GM23338 (cell line): ENCODE data around the gene CMIP. TPM values are rescaled to one million over a fixed set of nuclear protein-coding genes. Genes with fewer than 3 reads are reported as not detected.
A peak's percentile ranks its signal among the peaks of the same experiment; 100 is the strongest.

Experiments
- ATAC-seq: fragments of 200-7000 bp; cut with Tn5 transposase; 3 replicates; pipeline ENCODE4 v1.9.1; 2020
- DNase-seq: peaks from one replicate; pipeline ENCODE4 v3.0.0-alpha.2; 2015; ENCODE audit warnings: low spot score
- H2AFZ ChIP-seq: fragments of 200-600 bp; sonication (generic); 2 replicates; pipeline ENCODE4 v1.8.0; 2016; ENCODE audit warnings: antibody characterized with exemption, mild to moderate bottlenecking, moderate library complexity
- H3F3A ChIP-seq: fragments of 200-600 bp; sonication (generic); replicated peaks from 2 replicates; pipeline ENCODE4 v1.8.0; 2017; ENCODE audit warnings: antibody characterized with exemption, mixed run types, low read depth
- H3K27ac ChIP-seq: fragments of 200-600 bp; sonication (generic); 2 replicates; pipeline ENCODE4 v1.6.1; 2016; ENCODE audit warnings: low read depth
- H3K27me3 ChIP-seq: fragments of 200-600 bp; sonication (generic); 2 replicates; pipeline ENCODE4 v1.8.0; 2016; ENCODE audit warnings: mild to moderate bottlenecking, mixed run types, moderate library complexity; ENCODE audit not compliant: insufficient read depth
- H3K36me3 ChIP-seq: fragments of 200-600 bp; sonication (generic); 2 replicates; pipeline ENCODE4 v1.8.0; 2016; ENCODE audit warnings: mild to moderate bottlenecking; ENCODE audit not compliant: insufficient read depth
- H3K4me1 ChIP-seq: fragments of 200-600 bp; sonication (generic); 2 replicates; pipeline ENCODE4 v1.8.0; 2016; ENCODE audit warnings: mild to moderate bottlenecking, moderate library complexity; ENCODE audit not compliant: insufficient read depth
- H3K4me2 ChIP-seq: fragments of 200-600 bp; sonication (generic); 2 replicates; pipeline ENCODE4 v1.7.1; 2017; ENCODE audit warnings: mixed run types
- H3K4me3 ChIP-seq: fragments of 200-600 bp; sonication (generic); 2 replicates; pipeline ENCODE4 v1.6.1; 2016; ENCODE audit warnings: mixed run types
- H3K79me2 ChIP-seq: fragments of 200-600 bp; sonication (generic); replicated peaks from 2 replicates; pipeline ENCODE4 v1.8.0; 2017; ENCODE audit warnings: mild to moderate bottlenecking; ENCODE audit not compliant: insufficient read depth
- H3K9me2 ChIP-seq: fragments of 200-600 bp; sonication (generic); 2 replicates; pipeline ENCODE4 v1.8.0; 2017; ENCODE audit not compliant: insufficient read depth
- H4K20me1 ChIP-seq: fragments of 200-600 bp; sonication (generic); replicated peaks from 2 replicates; pipeline ENCODE4 v1.8.0; 2017; ENCODE audit warnings: mild to moderate bottlenecking; ENCODE audit not compliant: insufficient read depth
- H3K27ac Mint-ChIP-seq: 2 replicates; pipeline ENCODE4 v1.8.0; 2020; ENCODE audit warnings: inconsistent platforms, mild to moderate bottlenecking, moderate library complexity, mixed read lengths
- H3K27me3 Mint-ChIP-seq: 3 replicates; pipeline ENCODE4 v1.8.0; 2022; ENCODE audit warnings: low read depth, mild to moderate bottlenecking, moderate library complexity, mixed read lengths, inconsistent platforms; ENCODE audit not compliant: insufficient read depth, poor library complexity
- H3K36me3 Mint-ChIP-seq: 3 replicates; pipeline ENCODE4 v1.8.0; 2021; ENCODE audit warnings: low read depth, mild to moderate bottlenecking, inconsistent platforms, moderate library complexity, mixed read lengths
- H3K4me1 Mint-ChIP-seq: 3 replicates; pipeline ENCODE4 v1.8.0; 2020; ENCODE audit warnings: mild to moderate bottlenecking, inconsistent platforms, mixed read lengths
- H3K4me3 Mint-ChIP-seq: 3 replicates; pipeline ENCODE4 v1.8.0; 2021; ENCODE audit warnings: moderate library complexity, mild to moderate bottlenecking, inconsistent platforms, mixed read lengths
- H3K9me3 Mint-ChIP-seq: 3 replicates; pipeline ENCODE4 v1.8.0; 2020; ENCODE audit warnings: moderate library complexity, mild to moderate bottlenecking, inconsistent platforms, mixed read lengths
- CREB1 ChIP-seq: fragments of 250-450 bp; sonication (Bioruptor Pico); IDR thresholded peaks from 2 replicates; pipeline ENCODE4 v1.5.0; 2020; ENCODE audit warnings: low read depth, mild to moderate bottlenecking, moderate library complexity
- EZH2 ChIP-seq: fragments of 200-600 bp; sonication (generic); IDR thresholded peaks from one replicate; pipeline ENCODE4 v1.8.0; 2017; ENCODE audit warnings: antibody characterized with exemption, mild to moderate bottlenecking, low read depth; ENCODE audit not compliant: unreplicated experiment
- EZH2phosphoT487 ChIP-seq: fragments of 200-600 bp; sonication (generic); IDR thresholded peaks from one replicate; pipeline ENCODE4 v1.8.1; 2018; ENCODE audit warnings: antibody characterized with exemption; ENCODE audit not compliant: unreplicated experiment
- JUNB ChIP-seq: IDR thresholded peaks from one replicate; pipeline ENCODE4 v1.6.1; 2016; ENCODE audit warnings: antibody characterized with exemption; ENCODE audit not compliant: unreplicated experiment
- NANOG ChIP-seq: IDR thresholded peaks from 2 replicates; pipeline ENCODE4 v1.6.1; 2016; ENCODE audit warnings: antibody characterized with exemption, borderline replicate concordance
- POLR2AphosphoS5 ChIP-seq: IDR thresholded peaks from 2 replicates; pipeline ENCODE4 v1.6.1; 2016; ENCODE audit warnings: antibody characterized with exemption, low read depth
- ZNF331 ChIP-seq: fragments of 250-450 bp; sonication (Bioruptor Pico); IDR thresholded peaks from 2 replicates; pipeline ENCODE4 v1.5.0; 2020; ENCODE audit warnings: low read depth, mild to moderate bottlenecking, moderate library complexity
- long read RNA-seq: library from polyadenylated mRNA; unstranded; transcript quantifications from one replicate; pipeline ENCODE4 v2.0.0, GENCODE V29; 2020; ENCODE audit not compliant: unreplicated experiment
- polyA plus RNA-seq: library from polyadenylated mRNA; unstranded; fragments of >200 nt; fragmentation: Nextera tagmentation; extraction: Ambion mirVana; gene quantifications from 2 replicates; pipeline ENCODE4 v1.2.1, GENCODE V29; 2016
- total RNA-seq: library from RNA; depleted of rRNA; stranded (reverse); fragments of >200 nt; shearing (Covaris generic); gene quantifications from 2 replicates; pipeline ENCODE4 v1.2.3, GENCODE V29; 2014; rRNA removed
- TF ChIP-seq, protein P1 (sequence below): fragments of 250-450 bp; sonication (Bioruptor Pico); IDR thresholded peaks from 2 replicates; pipeline ENCODE4 v1.5.0; 2020; ENCODE audit warnings: mild to moderate bottlenecking, moderate library complexity
- TF ChIP-seq, protein P2 (sequence below), 2 experiments: fragments of 200-600 bp in 1 of 2; sonication (generic) in 1 of 2; conservative IDR thresholded peaks; 2 replicates each; pipeline versions ENCODE4 v1.5.1 to v1.6.1; 2016 to 2017; ENCODE audit warnings: antibody characterized with exemption in 2 of 2, low read depth in 2 of 2, mild to moderate bottlenecking in 2 of 2, moderate library complexity in 1 of 2
- TF ChIP-seq, protein P3 (sequence below): IDR thresholded peaks from 2 replicates; pipeline ENCODE4 v1.6.1; 2016; ENCODE audit warnings: antibody characterized with exemption

The CMIP gene
- total RNA-seq = 49.8 and 62.3 TPM in 2 replicates
- 9.5 and 10.5 TPM in 2 replicates for polyA plus RNA-seq
- long read RNA-seq, partial matches to known transcripts = 0 of 2 reads
- long read RNA-seq, other reads (novel, unspliced or antisense) = 2 of 2 reads

DNA sequence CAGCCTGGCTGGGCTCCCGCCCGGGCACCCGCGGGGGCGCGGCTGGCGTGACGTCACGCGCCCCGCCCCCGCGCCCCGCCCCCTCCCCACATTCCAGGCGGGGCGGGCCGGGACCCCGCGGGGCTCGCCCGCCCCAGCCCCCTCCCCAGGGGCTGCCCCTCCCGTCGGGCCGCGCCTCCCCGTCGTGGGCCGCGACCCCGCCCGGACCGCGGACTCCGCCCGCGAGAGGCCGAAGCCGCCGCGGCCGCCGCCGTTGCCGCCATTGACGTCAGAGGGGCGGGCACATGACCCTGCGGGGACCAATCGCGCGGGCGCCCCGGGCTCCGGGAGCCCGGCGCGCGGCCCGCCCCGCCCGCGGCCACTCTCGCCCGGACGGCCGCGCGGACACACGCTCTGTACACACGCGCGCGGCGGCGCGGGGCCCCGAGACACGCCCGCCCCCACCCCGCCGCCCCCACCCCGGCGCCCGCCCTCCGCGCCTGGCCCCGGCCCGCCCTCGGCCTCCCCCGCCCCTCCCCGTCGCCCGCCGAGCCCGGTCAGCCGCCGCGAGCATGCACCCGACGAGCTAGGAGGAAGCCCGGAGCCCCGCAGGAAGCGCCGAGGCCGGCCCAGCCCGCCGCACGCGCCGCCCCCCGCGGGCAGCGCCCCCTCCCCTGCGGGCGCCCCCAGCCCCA is at the start of gene CMIP:
TSS of gene CMIP (plus strand) at position 361 of the 674 bp plus-strand sequence.
- H4K20me1 ChIP-seq = peaks cover 35% of the 10 kb centered on the region
- H3K27ac ChIP-seq = peak within 1 kb of the TSS; percentile 88
- 0 out of 2 replicates have a peak, but pooled peaks cover 5% of the 10 kb centered on the region for H3K27me3 ChIP-seq
- peak within 1 kb of the TSS; percentile 83 for H2AFZ ChIP-seq
- Mint-ChIP-seq H3K27me3 (peaks cover 16% of the 10 kb centered on the region), H3K4me1 (peaks cover 46% of the 10 kb centered on the region), H3K9me3 (no peaks in the 10 kb centered on the region), H3K27ac (peak within 1 kb of the TSS; percentile 58), H3K36me3 (peaks cover 4% of the 10 kb centered on the region; the same call in 1 of the 3 replicates), H3K4me3 (peak within 1 kb of the TSS; percentile 88)
- H3K79me2 ChIP-seq = peaks cover 45% of the 10 kb centered on the region
- no peaks in the 10 kb centered on the region for H3K36me3 ChIP-seq
- TF ChIP-seq ZNF331 = no peak
- TF ChIP-seq CREB1 (CRISPR knock-in tag) = peak; percentile 75
- H3K9me2 ChIP-seq = no peaks in the 10 kb centered on the region
- peaks cover 13% of the 10 kb centered on the region; the same call in 1 of the 2 replicates for H3F3A ChIP-seq
- ATAC-seq = peak; percentile 6; the same call in 2 of the 3 replicates
- peaks cover 40% of the 10 kb centered on the region for H3K4me1 ChIP-seq
- peak; percentile 86 for DNase-seq
- H3K4me2 ChIP-seq = peak within 1 kb of the TSS; percentile 100
- peak within 1 kb of the TSS; percentile 93 for H3K4me3 ChIP-seq

DNA sequence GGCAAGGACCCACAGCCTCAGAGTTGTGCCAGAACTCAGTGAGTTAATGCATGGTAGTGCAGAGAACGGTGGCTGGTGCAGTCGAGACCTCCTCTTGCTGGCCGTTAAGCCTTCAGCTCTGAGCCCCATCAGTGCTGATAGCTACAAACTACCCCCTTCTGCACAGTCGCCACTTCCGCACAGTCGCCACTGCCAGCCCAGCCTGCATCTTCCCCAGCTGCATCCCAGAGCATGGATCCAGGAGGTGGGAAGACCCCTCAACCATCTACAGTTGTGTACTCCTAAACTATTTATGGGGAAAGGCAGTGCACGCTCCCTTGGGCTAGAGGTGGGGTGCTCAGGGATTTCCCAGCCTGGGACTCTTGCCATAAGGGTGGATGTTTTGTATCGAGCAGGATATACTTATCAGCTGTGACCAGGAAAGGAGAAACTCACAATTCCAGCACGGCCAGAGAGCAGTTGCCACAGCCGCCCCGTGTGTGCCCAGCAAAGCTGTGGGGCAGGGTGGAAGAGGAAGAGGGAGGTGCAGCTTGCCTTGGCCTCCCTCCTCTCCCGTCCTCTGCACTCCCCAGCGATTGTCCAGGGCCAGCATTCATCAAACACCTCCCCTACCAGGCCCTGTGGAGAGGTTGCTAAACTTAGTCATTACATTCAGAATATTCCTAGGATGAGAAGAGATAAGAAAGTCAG is 49.5 kb upstream of the CMIP start:
- H3K27ac Mint-ChIP-seq = no peak overlapping the region
- no peak overlapping the region for H3K27ac ChIP-seq
- no peaks in the 10 kb centered on the region for H3K9me3 Mint-ChIP-seq
- H3F3A ChIP-seq = no peaks in the 10 kb centered on the region
- H3K4me1 ChIP-seq = no peaks in the 10 kb centered on the region
- no peak overlapping the region for H3K4me2 ChIP-seq
- H3K27me3 Mint-ChIP-seq = peaks cover 4% of the 10 kb centered on the region
- no peak for ATAC-seq
- H3K36me3 Mint-ChIP-seq = peaks cover 11% of the 10 kb centered on the region
- H4K20me1 ChIP-seq = 0 out of 2 replicates have a peak, but pooled peaks cover 2% of the 10 kb centered on the region
- no peak overlapping the region for H3K4me3 ChIP-seq
- H2AFZ ChIP-seq = no peak overlapping the region
- no peaks in the 10 kb centered on the region for H3K9me2 ChIP-seq
- 0 out of 2 replicates have a peak, but pooled peaks cover 4% of the 10 kb centered on the region for H3K36me3 ChIP-seq
- no peaks in the 10 kb centered on the region for H3K27me3 ChIP-seq
- no peaks in the 10 kb centered on the region for H3K79me2 ChIP-seq
- no peaks in the 10 kb centered on the region; the same call in 2 of the 3 replicates for H3K4me1 Mint-ChIP-seq
- DNase-seq = no peak
- no peak overlapping the region for H3K4me3 Mint-ChIP-seq
- TF ChIP-seq POLR2AphosphoS5 (no peak), EZH2phosphoT487 (no peak), JUNB (no peak), NANOG (no peak), EZH2 (no peak)
- TF ChIP-seq, protein P1, sequence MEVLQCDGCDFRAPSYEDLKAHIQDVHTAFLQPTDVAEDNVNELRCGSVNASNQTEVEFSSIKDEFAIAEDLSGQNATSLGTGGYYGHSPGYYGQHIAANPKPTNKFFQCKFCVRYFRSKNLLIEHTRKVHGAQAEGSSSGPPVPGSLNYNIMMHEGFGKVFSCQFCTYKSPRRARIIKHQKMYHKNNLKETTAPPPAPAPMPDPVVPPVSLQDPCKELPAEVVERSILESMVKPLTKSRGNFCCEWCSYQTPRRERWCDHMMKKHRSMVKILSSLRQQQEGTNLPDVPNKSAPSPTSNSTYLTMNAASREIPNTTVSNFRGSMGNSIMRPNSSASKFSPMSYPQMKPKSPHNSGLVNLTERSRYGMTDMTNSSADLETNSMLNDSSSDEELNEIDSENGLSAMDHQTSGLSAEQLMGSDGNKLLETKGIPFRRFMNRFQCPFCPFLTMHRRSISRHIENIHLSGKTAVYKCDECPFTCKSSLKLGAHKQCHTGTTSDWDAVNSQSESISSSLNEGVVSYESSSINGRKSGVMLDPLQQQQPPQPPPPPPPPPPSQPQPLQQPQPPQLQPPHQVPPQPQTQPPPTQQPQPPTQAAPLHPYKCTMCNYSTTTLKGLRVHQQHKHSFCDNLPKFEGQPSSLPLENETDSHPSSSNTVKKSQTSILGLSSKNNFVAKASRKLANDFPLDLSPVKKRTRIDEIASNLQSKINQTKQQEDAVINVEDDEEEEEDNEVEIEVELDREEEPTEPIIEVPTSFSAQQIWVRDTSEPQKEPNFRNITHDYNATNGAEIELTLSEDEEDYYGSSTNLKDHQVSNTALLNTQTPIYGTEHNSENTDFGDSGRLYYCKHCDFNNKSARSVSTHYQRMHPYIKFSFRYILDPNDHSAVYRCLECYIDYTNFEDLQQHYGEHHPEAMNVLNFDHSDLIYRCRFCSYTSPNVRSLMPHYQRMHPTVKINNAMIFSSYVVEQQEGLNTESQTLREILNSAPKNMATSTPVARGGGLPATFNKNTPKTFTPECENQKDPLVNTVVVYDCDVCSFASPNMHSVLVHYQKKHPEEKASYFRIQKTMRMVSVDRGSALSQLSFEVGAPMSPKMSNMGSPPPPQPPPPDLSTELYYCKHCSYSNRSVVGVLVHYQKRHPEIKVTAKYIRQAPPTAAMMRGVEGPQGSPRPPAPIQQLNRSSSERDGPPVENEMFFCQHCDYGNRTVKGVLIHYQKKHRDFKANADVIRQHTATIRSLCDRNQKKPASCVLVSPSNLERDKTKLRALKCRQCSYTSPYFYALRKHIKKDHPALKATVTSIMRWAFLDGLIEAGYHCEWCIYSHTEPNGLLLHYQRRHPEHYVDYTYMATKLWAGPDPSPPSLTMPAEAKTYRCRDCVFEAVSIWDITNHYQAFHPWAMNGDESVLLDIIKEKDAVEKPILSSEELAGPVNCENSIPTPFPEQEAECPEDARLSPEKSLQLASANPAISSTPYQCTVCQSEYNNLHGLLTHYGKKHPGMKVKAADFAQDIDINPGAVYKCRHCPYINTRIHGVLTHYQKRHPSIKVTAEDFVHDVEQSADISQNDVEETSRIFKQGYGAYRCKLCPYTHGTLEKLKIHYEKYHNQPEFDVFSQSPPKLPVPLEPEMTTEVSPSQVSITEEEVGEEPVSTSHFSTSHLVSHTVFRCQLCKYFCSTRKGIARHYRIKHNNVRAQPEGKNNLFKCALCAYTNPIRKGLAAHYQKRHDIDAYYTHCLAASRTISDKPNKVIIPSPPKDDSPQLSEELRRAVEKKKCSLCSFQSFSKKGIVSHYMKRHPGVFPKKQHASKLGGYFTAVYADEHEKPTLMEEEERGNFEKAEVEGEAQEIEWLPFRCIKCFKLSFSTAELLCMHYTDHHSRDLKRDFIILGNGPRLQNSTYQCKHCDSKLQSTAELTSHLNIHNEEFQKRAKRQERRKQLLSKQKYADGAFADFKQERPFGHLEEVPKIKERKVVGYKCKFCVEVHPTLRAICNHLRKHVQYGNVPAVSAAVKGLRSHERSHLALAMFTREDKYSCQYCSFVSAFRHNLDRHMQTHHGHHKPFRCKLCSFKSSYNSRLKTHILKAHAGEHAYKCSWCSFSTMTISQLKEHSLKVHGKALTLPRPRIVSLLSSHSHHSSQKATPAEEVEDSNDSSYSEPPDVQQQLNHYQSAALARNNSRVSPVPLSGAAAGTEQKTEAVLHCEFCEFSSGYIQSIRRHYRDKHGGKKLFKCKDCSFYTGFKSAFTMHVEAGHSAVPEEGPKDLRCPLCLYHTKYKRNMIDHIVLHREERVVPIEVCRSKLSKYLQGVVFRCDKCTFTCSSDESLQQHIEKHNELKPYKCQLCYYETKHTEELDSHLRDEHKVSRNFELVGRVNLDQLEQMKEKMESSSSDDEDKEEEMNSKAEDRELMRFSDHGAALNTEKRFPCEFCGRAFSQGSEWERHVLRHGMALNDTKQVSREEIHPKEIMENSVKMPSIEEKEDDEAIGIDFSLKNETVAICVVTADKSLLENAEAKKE (CRISPR knock-in tag) = no peak
- TF ChIP-seq, protein P2, sequence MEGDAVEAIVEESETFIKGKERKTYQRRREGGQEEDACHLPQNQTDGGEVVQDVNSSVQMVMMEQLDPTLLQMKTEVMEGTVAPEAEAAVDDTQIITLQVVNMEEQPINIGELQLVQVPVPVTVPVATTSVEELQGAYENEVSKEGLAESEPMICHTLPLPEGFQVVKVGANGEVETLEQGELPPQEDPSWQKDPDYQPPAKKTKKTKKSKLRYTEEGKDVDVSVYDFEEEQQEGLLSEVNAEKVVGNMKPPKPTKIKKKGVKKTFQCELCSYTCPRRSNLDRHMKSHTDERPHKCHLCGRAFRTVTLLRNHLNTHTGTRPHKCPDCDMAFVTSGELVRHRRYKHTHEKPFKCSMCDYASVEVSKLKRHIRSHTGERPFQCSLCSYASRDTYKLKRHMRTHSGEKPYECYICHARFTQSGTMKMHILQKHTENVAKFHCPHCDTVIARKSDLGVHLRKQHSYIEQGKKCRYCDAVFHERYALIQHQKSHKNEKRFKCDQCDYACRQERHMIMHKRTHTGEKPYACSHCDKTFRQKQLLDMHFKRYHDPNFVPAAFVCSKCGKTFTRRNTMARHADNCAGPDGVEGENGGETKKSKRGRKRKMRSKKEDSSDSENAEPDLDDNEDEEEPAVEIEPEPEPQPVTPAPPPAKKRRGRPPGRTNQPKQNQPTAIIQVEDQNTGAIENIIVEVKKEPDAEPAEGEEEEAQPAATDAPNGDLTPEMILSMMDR (conservative IDR thresholded peaks at IDR 0.05; ENCODE audit: low read depth in 2 of 2) = no peak
- TF ChIP-seq, protein P3, sequence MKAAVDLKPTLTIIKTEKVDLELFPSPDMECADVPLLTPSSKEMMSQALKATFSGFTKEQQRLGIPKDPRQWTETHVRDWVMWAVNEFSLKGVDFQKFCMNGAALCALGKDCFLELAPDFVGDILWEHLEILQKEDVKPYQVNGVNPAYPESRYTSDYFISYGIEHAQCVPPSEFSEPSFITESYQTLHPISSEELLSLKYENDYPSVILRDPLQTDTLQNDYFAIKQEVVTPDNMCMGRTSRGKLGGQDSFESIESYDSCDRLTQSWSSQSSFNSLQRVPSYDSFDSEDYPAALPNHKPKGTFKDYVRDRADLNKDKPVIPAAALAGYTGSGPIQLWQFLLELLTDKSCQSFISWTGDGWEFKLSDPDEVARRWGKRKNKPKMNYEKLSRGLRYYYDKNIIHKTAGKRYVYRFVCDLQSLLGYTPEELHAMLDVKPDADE = no peak
